ENCODE data around the gene HMGCLL1. TPM values are rescaled to one million over a fixed set of nuclear protein-coding genes. Genes with fewer than 3 reads are reported as not detected.

HMGCLL1 gene
- total RNA-seq, 4 donors from 2014 or later: 0.25 to 0.58 TPM; not detected in 2

GRCh38 chr6:55443238-55444134 is 135.5 kb downstream of the HMGCLL1 start:
- DNase-seq (ENCODE audit: low spot score in 2 of 2): no peak
- WGBS, 2 donors: 71 to 74% methylated on average over 7 of the region's 7 CpGs
- H3K4me3 ChIP-seq (ENCODE audit: low read depth, poor library complexity, severe bottlenecking): no peak overlapping the region
- TF ChIP-seq POLR2A (IDR thresholded peaks at IDR 0.05): no peak
- TF ChIP-seq, protein P1, sequence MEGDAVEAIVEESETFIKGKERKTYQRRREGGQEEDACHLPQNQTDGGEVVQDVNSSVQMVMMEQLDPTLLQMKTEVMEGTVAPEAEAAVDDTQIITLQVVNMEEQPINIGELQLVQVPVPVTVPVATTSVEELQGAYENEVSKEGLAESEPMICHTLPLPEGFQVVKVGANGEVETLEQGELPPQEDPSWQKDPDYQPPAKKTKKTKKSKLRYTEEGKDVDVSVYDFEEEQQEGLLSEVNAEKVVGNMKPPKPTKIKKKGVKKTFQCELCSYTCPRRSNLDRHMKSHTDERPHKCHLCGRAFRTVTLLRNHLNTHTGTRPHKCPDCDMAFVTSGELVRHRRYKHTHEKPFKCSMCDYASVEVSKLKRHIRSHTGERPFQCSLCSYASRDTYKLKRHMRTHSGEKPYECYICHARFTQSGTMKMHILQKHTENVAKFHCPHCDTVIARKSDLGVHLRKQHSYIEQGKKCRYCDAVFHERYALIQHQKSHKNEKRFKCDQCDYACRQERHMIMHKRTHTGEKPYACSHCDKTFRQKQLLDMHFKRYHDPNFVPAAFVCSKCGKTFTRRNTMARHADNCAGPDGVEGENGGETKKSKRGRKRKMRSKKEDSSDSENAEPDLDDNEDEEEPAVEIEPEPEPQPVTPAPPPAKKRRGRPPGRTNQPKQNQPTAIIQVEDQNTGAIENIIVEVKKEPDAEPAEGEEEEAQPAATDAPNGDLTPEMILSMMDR (IDR thresholded peaks at IDR 0.05): no peak
- intact Hi-C loops (cut with DNase I; ENCODE audit: low total_unique reads): loop anchor here (10.0 kb wide), 1 partner anchor 451 kb away; no protein-coding TSS in a partner anchor

DNA sequence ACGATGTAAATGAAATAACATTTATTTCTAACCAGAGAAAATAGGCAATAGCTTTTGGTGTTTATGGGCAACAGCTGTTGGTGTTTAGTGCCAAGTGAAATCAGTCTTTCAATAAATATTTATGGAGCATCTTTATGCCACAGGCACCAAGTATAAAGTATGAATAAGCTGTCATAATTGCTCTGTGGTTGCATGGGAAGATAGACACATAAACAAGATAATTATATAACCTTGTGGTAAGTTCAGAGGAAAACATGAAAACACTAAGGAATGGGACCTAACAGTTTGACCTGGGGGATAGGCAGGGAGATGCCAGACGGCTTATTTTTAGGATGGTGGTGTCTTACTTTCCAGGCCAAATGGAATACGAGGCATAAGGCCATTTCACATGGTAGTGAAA is 140.8 kb downstream of the HMGCLL1 start:
- intact Hi-C loops (cut with DNase I; ENCODE audit: low total_unique reads): no loop called here
- no peak for DNase-seq (ENCODE audit: low spot score in 2 of 2)
- 29 to 45% methylated on average over 3 of the region's 3 CpGs for WGBS, 2 donors
- H3K4me3 ChIP-seq (ENCODE audit: low read depth, poor library complexity, severe bottlenecking): no peak overlapping the region
- TF ChIP-seq, protein P1 (IDR thresholded peaks at IDR 0.05): no peak
- TF ChIP-seq POLR2A (IDR thresholded peaks at IDR 0.05): no peak

DNA sequence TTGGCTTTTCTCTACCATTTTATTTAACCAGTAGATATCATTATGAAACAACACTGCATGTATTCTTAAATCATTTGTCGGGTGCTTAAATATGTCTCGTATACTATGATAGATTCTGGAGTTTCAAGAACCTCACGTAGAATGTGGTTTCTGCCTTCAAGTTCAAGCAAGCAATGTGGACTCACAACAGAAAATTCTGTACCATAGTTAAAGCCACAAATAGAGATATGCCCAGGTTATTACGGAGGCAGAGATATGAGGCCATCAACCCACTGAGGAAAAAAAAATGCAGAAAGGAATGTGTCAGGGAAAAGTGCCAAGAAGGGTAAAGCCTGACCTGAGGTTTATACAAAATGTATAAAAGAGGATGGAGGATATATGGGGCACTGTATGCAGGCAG is 141.9 kb downstream of the HMGCLL1 start:
- 67 to 71% methylated on average over 4 of the region's 4 CpGs for WGBS, 2 donors
- no peak overlapping the region for H3K4me3 ChIP-seq (ENCODE audit: low read depth, poor library complexity, severe bottlenecking)
- intact Hi-C loops (cut with DNase I; ENCODE audit: low total_unique reads): no loop called here
- TF ChIP-seq, protein P1 (IDR thresholded peaks at IDR 0.05): no peak
- no peak for TF ChIP-seq POLR2A (IDR thresholded peaks at IDR 0.05)
- DNase-seq (ENCODE audit: low spot score in 2 of 2): no peak

- intact Hi-C loops (cut with DNase I; ENCODE audit: low total_unique reads): no loop called here
- no peak overlapping the region for H3K4me3 ChIP-seq (ENCODE audit: low read depth, poor library complexity, severe bottlenecking)
- no peak for DNase-seq (ENCODE audit: low spot score in 2 of 2)
- TF ChIP-seq POLR2A (IDR thresholded peaks at IDR 0.05): no peak
- TF ChIP-seq, protein P1 (IDR thresholded peaks at IDR 0.05): no peak
- WGBS, 2 donors: 33 to 47% methylated on average over 2 of the region's 2 CpGs
Observed at GRCh38 chr6:55433446-55434130, 145.4 kb downstream of the HMGCLL1 start.

GRCh38 chr6:55423933-55424332 is 155.1 kb downstream of the HMGCLL1 start:
- no peak overlapping the region for H3K4me3 ChIP-seq (ENCODE audit: low read depth, poor library complexity, severe bottlenecking)
- no peak for DNase-seq (ENCODE audit: low spot score in 2 of 2)
- intact Hi-C loops (cut with DNase I; ENCODE audit: low total_unique reads): no loop called here
- no peak for TF ChIP-seq POLR2A (IDR thresholded peaks at IDR 0.05)
- TF ChIP-seq, protein P1 (IDR thresholded peaks at IDR 0.05): no peak
- 64 to 74% methylated on average over 2 of the region's 2 CpGs for WGBS, 2 donors

All from lower leg skin (tissue), 4 donors.